H1 (cell line): ENCODE data around the gene CRY1. TPM values are rescaled to one million over a fixed set of nuclear protein-coding genes. Genes with fewer than 3 reads are reported as not detected.

Source experiments
- CTCF ChIA-PET: fragments of 300-600 bp; sonication (Branson Sonifier 250); formaldehyde crosslinking; loops from one replicate; lab custom pipeline; 2021; ENCODE audit not compliant: partially characterized antibody; lab: Charles Lee
- POLR2A ChIA-PET: fragments of 300-600 bp; sonication (Branson Sonifier 250); formaldehyde crosslinking; loops from one replicate; lab custom pipeline; 2021; ENCODE audit warnings: inconsistent platforms; ENCODE audit not compliant: partially characterized antibody; lab: Charles Lee
- DNase-seq, 2 experiments: peaks; one replicate each; pipeline versions ENCODE4 v3.0.0 to v3.0.0-alpha.2; 2010 to 2022; ENCODE audit warnings: low spot score in 2 of 2, low read depth in 1 of 2, mixed read lengths in 1 of 2
- FAIRE-seq: peaks from 2 replicates; lab custom pipeline; 2011; peaks lifted over from hg19 to GRCh38; lab: Jason Lieb, UNC
- H2AFZ ChIP-seq: 2 replicates; pipeline ENCODE4 v1.8.1; 2012; ENCODE audit warnings: low read length, inconsistent platforms
- H2AK5ac ChIP-seq: 2 replicates; pipeline ENCODE4 v1.6.1; 2013; ENCODE audit warnings: low read depth, low read length
- H2BK120ac ChIP-seq: replicated peaks from 2 replicates; pipeline ENCODE3; 2013; ENCODE audit warnings: low read depth, low read length, inconsistent platforms
- H2BK12ac ChIP-seq: 2 replicates; pipeline ENCODE4 v1.6.1; 2013; ENCODE audit warnings: low read depth, low read length
- H2BK15ac ChIP-seq: 2 replicates; pipeline ENCODE4 v1.6.1; 2013; ENCODE audit warnings: low read length
- H2BK20ac ChIP-seq: 2 replicates; pipeline ENCODE4 v1.6.1; 2013; ENCODE audit warnings: low read length
- H2BK5ac ChIP-seq: 2 replicates; pipeline ENCODE4 v1.6.1; 2013; ENCODE audit warnings: low read depth, low read length
- H3K14ac ChIP-seq: 2 replicates; pipeline ENCODE4 v1.6.1; 2013; ENCODE audit warnings: inconsistent platforms; ENCODE audit not compliant: insufficient read length
- H3K18ac ChIP-seq: 2 replicates; pipeline ENCODE4 v1.6.1; 2013; ENCODE audit warnings: low read length; ENCODE audit errors: extremely low read depth
- H3K23ac ChIP-seq: 2 replicates; pipeline ENCODE4 v1.6.1; 2013; ENCODE audit warnings: inconsistent platforms; ENCODE audit not compliant: insufficient read length
- H3K23me2 ChIP-seq: 2 replicates; pipeline ENCODE4 v1.6.1; 2013; ENCODE audit warnings: low read depth, low read length
- H3K27ac ChIP-seq: 2 replicates; pipeline ENCODE4 v1.6.1; 2011; ENCODE audit warnings: low read depth, low read length, inconsistent platforms
- H3K27me3 ChIP-seq, 4 experiments: replicated peaks in 1 of 4; 1 replicate in 1 of 4; 2 replicates in 3 of 4; pipeline versions ENCODE4 v1.6.1 to v1.8.1; 2011 to 2013; ENCODE audit warnings: low read length in 3 of 4, mild to moderate bottlenecking in 3 of 4, inconsistent platforms in 2 of 4, mixed read lengths in 2 of 4, moderate library complexity in 1 of 4; ENCODE audit not compliant: control insufficient read depth in 3 of 4, insufficient read depth in 3 of 4; ENCODE audit errors: extremely low read depth in 1 of 4
- H3K36me3 ChIP-seq, 4 experiments: 2 replicates each; pipeline versions ENCODE4 v1.6.1 to v1.8.1; 2011 to 2013; ENCODE audit warnings: mild to moderate bottlenecking in 4 of 4, low read length in 3 of 4, moderate library complexity in 2 of 4, control low read depth in 1 of 4, inconsistent platforms in 1 of 4; ENCODE audit not compliant: insufficient read depth in 4 of 4, control insufficient read depth in 2 of 4
- H3K4ac ChIP-seq: replicated peaks from 2 replicates; pipeline ENCODE3; 2013; ENCODE audit warnings: low read length, low read depth, mixed read lengths, inconsistent platforms; ENCODE audit not compliant: insufficient read length
- H3K4me1 ChIP-seq, 4 experiments: replicated peaks in 1 of 4; 1 replicate in 1 of 4; 2 replicates in 3 of 4; pipeline versions ENCODE4 v1.6.1 to v1.8.1; 2011 to 2013; ENCODE audit warnings: low read length in 3 of 4, inconsistent platforms in 2 of 4, mixed read lengths in 1 of 4; ENCODE audit not compliant: insufficient read depth in 4 of 4, control insufficient read depth in 3 of 4
- H3K4me2 ChIP-seq, 2 experiments: 2 replicates each; pipeline versions ENCODE4 v1.6.1 to v1.8.1; 2011 to 2013; ENCODE audit warnings: low read depth in 2 of 2, low read length in 2 of 2, control low read depth in 1 of 2, inconsistent platforms in 1 of 2, mild to moderate bottlenecking in 1 of 2; ENCODE audit not compliant: insufficient read depth in 1 of 2
- H3K4me3 ChIP-seq, 4 experiments: fragments of 200-600, 300-600 bp in 1 of 4; sonication (generic), shearing (Covaris generic), sonication (Bioruptor Twin) in 1 of 4; 2 replicates each; pipeline versions ENCODE4 v1.5.1 to v1.8.1; 2011 to 2016; ENCODE audit warnings: low read length in 4 of 4, low read depth in 3 of 4, control low read depth in 2 of 4, inconsistent platforms in 2 of 4, mild to moderate bottlenecking in 2 of 4, mixed read lengths in 1 of 4, moderate library complexity in 1 of 4; ENCODE audit not compliant: insufficient read depth in 2 of 4; ENCODE audit errors: extremely low read depth in 1 of 4
- H3K56ac ChIP-seq: replicated peaks from 2 replicates; pipeline ENCODE3; 2013; ENCODE audit warnings: low read depth, mild to moderate bottlenecking, mixed read lengths, low read length, inconsistent platforms; ENCODE audit not compliant: insufficient read length
- H3K79me1 ChIP-seq: 2 replicates; pipeline ENCODE4 v1.6.1; 2013; ENCODE audit warnings: low read depth, low read length, control low read depth
- H3K79me2 ChIP-seq, 2 experiments: 2 replicates each; pipeline versions ENCODE4 v1.6.1 to v1.8.1; 2012 to 2013; ENCODE audit warnings: low read length in 2 of 2, mild to moderate bottlenecking in 2 of 2, inconsistent platforms in 1 of 2; ENCODE audit not compliant: insufficient read depth in 2 of 2, control insufficient read depth in 1 of 2
- H3K9ac ChIP-seq, 4 experiments: replicated peaks in 1 of 4; 1 replicate in 1 of 4; 2 replicates in 3 of 4; pipeline versions ENCODE4 v1.6.1 to v1.8.1; 2011 to 2013; ENCODE audit warnings: low read depth in 3 of 4, low read length in 3 of 4, control low read depth in 2 of 4, mild to moderate bottlenecking in 2 of 4, moderate library complexity in 2 of 4, inconsistent platforms in 1 of 4; ENCODE audit errors: extremely low read depth in 1 of 4
- H3K9me3 ChIP-seq, 2 experiments: 2 replicates each; pipeline versions ENCODE4 v1.6.1 to v1.8.1; 2012 to 2013; ENCODE audit warnings: mild to moderate bottlenecking in 2 of 2, moderate library complexity in 2 of 2, control low read depth in 1 of 2, inconsistent platforms in 1 of 2, low read depth in 1 of 2, low read length in 1 of 2, mixed read lengths in 1 of 2; ENCODE audit not compliant: insufficient read depth in 2 of 2
- H4K20me1 ChIP-seq, 2 experiments: replicated peaks in 1 of 2; 2 replicates each; pipeline versions ENCODE3 to v1.8.1; 2011 to 2013; ENCODE audit warnings: inconsistent platforms in 2 of 2, low read length in 2 of 2, mild to moderate bottlenecking in 1 of 2; ENCODE audit not compliant: insufficient read depth in 2 of 2, control insufficient read depth in 1 of 2
- H4K5ac ChIP-seq: 2 replicates; pipeline ENCODE4 v1.6.1; 2013; ENCODE audit warnings: low read length, low read depth, mixed read lengths, inconsistent platforms; ENCODE audit not compliant: insufficient read length
- H4K8ac ChIP-seq: 2 replicates; pipeline ENCODE4 v1.8.0; 2013; ENCODE audit warnings: mild to moderate bottlenecking, moderate library complexity, low read length, inconsistent platforms; ENCODE audit not compliant: insufficient read depth; ENCODE audit errors: extremely low read depth
- H4K91ac ChIP-seq: replicated peaks from 2 replicates; pipeline ENCODE3; 2013; ENCODE audit warnings: low read length, mixed read lengths, inconsistent platforms; ENCODE audit not compliant: insufficient read length
- ATF2 ChIP-seq: IDR thresholded peaks from 2 replicates; pipeline ENCODE4 v1.6.1; 2012; ENCODE audit warnings: low read length, inconsistent platforms
- SUZ12 ChIP-seq: fragments of 200-600 bp; sonication (generic); IDR thresholded peaks from 2 replicates; pipeline ENCODE4 v1.6.1; 2012; ENCODE audit warnings: mild to moderate bottlenecking, inconsistent platforms, low read length, moderate library complexity, mixed read lengths
- TBP ChIP-seq: IDR thresholded peaks from 2 replicates; pipeline ENCODE4 v1.6.1; 2011; ENCODE audit warnings: low read depth, low read length, improper control_type of control experiment
- WGBS, 2 experiments: shearing (Covaris generic) in 1 of 2; methylation state at CpG; one replicate each; pipeline versions ENCODE4 v1.1.6 to v1.1.7; 2013 to 2015; ENCODE audit warnings: low lambda C conversion rate in 2 of 2, mixed read lengths in 2 of 2, inconsistent platforms in 1 of 2, low coverage in 1 of 2, missing lambda C conversion rate in 1 of 2; ENCODE audit not compliant: insufficient replicate concordance in 2 of 2, insufficient coverage in 1 of 2, insufficient read length in 1 of 2; ENCODE audit errors: extremely low coverage in 1 of 2, missing lambda C conversion rate in 1 of 2; 5-methylcytosine and 5-hydroxymethylcytosine counted together
- polyA plus RNA-seq, 7 experiments: library from polyadenylated mRNA; depleted of rRNA in 3 of 7; stranded (reverse) in 5 of 7; unstranded in 2 of 7; fragments of >200 nt in 5 of 7; fragments of 200-250 nt in 2 of 7; gene quantifications; 1 replicate in 5 of 7; 2 replicates in 1 of 7; 4 replicates in 1 of 7; pipeline versions ENCODE4 v1.2.1 to v1.2.3, GENCODE V29; 2011 to 2013; ENCODE audit warnings: missing spikeins in 2 of 7, mixed read lengths in 2 of 7
- total RNA-seq: library from RNA; stranded (reverse); fragmentation: NEBNext Ultra II Directional; extraction: Animal tissue kit (Norgen Biotek cat#: 25700); gene quantifications from 2 replicates; pipeline ENCODE4 v1.2.1, GENCODE V29; 2021

The CRY1 gene
- total and polyA plus RNA-seq, 2 of the 8 experiments (the other 6 are each of a cell fraction or from before 2014, with no cell fraction given), result 13.6 to 25.1 TPM

- ChIA-PET CTCF (interaction anchor here (0.7 to 12.9 kb wide), 12 partner anchors 9 to 484 kb away, joined by 3 to 186 read pairs (median 4); no protein-coding TSS in a partner anchor), POLR2A (interaction anchor here (0.6 to 1.0 kb wide), 2 partner anchors 10 to 367 kb away, joined by 3 read pairs; no protein-coding TSS in a partner anchor)
- Histone ChIP-seq H2BK12ac (no peak overlapping the region), H3K23me2 (no peaks in the 10 kb centered on the region), H3K4me3 (no peak overlapping the region), H2AFZ (no peak overlapping the region), H3K23ac (no peak overlapping the region), H3K4me1 (peaks cover 0 to 8% (median 1%) of the 10 kb centered on the region in 4 experiments; a peak in 4 of 7 replicates), H4K8ac (no peak overlapping the region), H2AK5ac (no peak overlapping the region), H3K27ac (no peak overlapping the region), H3K36me3 (no peaks in the 10 kb centered on the region), H3K79me1 (no peaks in the 10 kb centered on the region), H2BK20ac (no peak overlapping the region), H3K27me3 (no peaks in the 10 kb centered on the region), H2BK15ac (no peak overlapping the region), H4K5ac (no peak overlapping the region), H2BK120ac (no peak overlapping the region), H3K9ac (no peak overlapping the region), H2BK5ac (no peak overlapping the region), H4K20me1 (no peaks in the 10 kb centered on the region), H3K4ac (no peak overlapping the region), H3K4me2 (no peak overlapping the region), H3K18ac (no peak overlapping the region), H4K91ac (no peak overlapping the region), H3K56ac (no peak overlapping the region), H3K79me2 (no peaks in the 10 kb centered on the region), H3K14ac (no peak overlapping the region), H3K9me3 (no peaks in the 10 kb centered on the region)
- DNase-seq (no peak), FAIRE-seq (no peak)
- WGBS, 2 experiments, result 91% methylated on average over 3 of the region's 3 CpGs; no CpG with 5 or more reads in 1 of the 2 experiments
- TF ChIP-seq ATF2 (no peak), TBP (no peak), SUZ12 (no peak)
Observed at GRCh38 chr12:107125833-107126232, 32.5 kb upstream of the CRY1 start.
